Right lobe of liver (tissue), 6 donors: Measurements from ENCODE around the gene ZDHHC3. TPM values are rescaled to one million over a fixed set of nuclear protein-coding genes. Genes with fewer than 3 reads are reported as not detected.

Source experiments
- ATAC-seq, 4 donors: fragments of 200-7000 bp; cut with Tn5 transposase; one replicate each; pipeline ENCODE4 v1.9.1; 2020; ENCODE audit warnings: mild to moderate bottlenecking in 4 of 4, moderate library complexity in 4 of 4
- DNase-seq, 3 donors: peaks; one replicate each; pipeline ENCODE4 v3.0.0-alpha.2; 2020
- H3K27ac ChIP-seq, 3 donors: fragments of 200-600 bp; one replicate each; pipeline ENCODE4 v1.8.0; 2022
- H3K27me3 ChIP-seq, 2 donors: fragments of 200-600 bp; one replicate each; pipeline ENCODE4 v1.8.0; 2022
- H3K36me3 ChIP-seq, 4 donors: fragments of 200-600 bp; sonication (generic) in 1 of 4; one replicate each; pipeline versions ENCODE4 v1.5.1 to v1.8.0; 2017 to 2022; ENCODE audit warnings: control low read depth in 1 of 4
- H3K4me1 ChIP-seq, 4 donors: fragments of 200-600 bp; sonication (generic) in 1 of 4; one replicate each; pipeline versions ENCODE4 v1.5.1 to v1.8.0; 2017 to 2022; ENCODE audit warnings: control low read depth in 1 of 4
- H3K4me3 ChIP-seq, 3 donors: fragments of 200-600 bp; one replicate each; pipeline ENCODE4 v1.8.0; 2022
- H3K9me3 ChIP-seq, 4 donors: fragments of 200-600 bp; sonication (generic) in 1 of 4; one replicate each; pipeline versions ENCODE4 v1.5.1 to v1.8.0; 2017 to 2022; ENCODE audit warnings: control low read depth in 1 of 4
- POLR2A ChIP-seq: fragments of 450-650 bp; IDR thresholded peaks from one replicate; pipeline ENCODE4 v1.6.1; 2017; ENCODE audit warnings: antibody characterized with exemption, mild to moderate bottlenecking
- WGBS: methylation state at CpG from one replicate; pipeline ENCODE4 v1.1.6; 2018; ENCODE audit warnings: low coverage, low lambda C conversion rate; ENCODE audit not compliant: insufficient coverage; ENCODE audit errors: missing lambda C conversion rate; 5-methylcytosine and 5-hydroxymethylcytosine counted together
- intact Hi-C, 2 donors: fragments of 100-400 bp; cut with DNase I; formaldehyde crosslinking; loops; one replicate each; pipeline versions ENCODE4 v1.11.2 to v1.14.1; 2022
- total RNA-seq, 6 experiments: library from RNA; depleted of rRNA in 2 of 6; stranded (reverse); fragments of >200 nt in 2 of 6; fragmentation: NEBNext Ultra II Directional in 3 of 6; extraction: Animal tissue kit (Norgen Biotek cat#: 25700) in 3 of 6; gene quantifications; one replicate each; pipeline versions ENCODE4 v1.1.0 to v1.2.4, GENCODE V29; 2016 to 2023
- TF ChIP-seq, protein P1 (sequence below), 4 donors: fragments of 200-600 bp in 3 of 4; fragments of 450-650 bp in 1 of 4; IDR thresholded peaks; one replicate each; pipeline versions ENCODE4 v1.5.1 to v1.8.0; 2016 to 2022; ENCODE audit warnings: antibody characterized with exemption in 4 of 4, mild to moderate bottlenecking in 2 of 4
- donor health status: DM: no; HTN: yes; CAD: no.
- donor health status: DM: no; HTN: no; CAD: no.
- donor health status: DM: no; HTN: no; CAD: no.
- donor health status: DM: no; HTN: yes; CAD: no.
- donor health status: DM: no; HTN: yes; CAD: no.

ZDHHC3 gene
- total RNA-seq, 6 experiments from 2014 or later: 27.5 to 36.7 (median 32.0) TPM

DNA sequence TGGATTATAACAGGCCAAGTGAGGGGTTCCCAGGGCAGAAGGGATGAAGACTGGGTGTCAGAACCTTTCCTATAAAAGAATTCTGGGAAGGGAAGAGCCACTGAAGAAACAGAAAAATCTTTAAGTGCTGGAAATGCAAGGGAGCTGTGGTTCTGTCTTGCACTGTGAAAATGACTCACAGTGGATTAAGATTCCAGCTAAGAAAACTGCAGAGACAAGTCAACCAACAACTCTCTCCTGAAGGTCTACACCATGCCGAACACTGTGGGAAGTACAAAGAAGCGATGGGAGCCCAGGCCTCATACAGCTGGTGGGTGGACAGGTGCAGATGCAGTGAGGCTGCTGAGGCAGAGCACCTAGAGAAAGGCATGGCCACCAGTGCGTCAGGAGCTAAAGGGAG, 27.7 kb downstream of the ZDHHC3 start:
- 92% methylated on average over 2 of the region's 3 CpGs for WGBS
- Histone ChIP-seq H3K27me3 (no peaks in the 10 kb centered on the region), H3K9me3 (no peaks in the 10 kb centered on the region), H3K36me3 (peaks cover 0 to 4% (median 0%) of the 10 kb centered on the region in 4 donors), H3K4me3 (no peak overlapping the region), H3K4me1 (no peaks in the 10 kb centered on the region), H3K27ac (no peak overlapping the region)
- ATAC-seq (no peak), DNase-seq (no peak)
- TF ChIP-seq, protein P1, sequence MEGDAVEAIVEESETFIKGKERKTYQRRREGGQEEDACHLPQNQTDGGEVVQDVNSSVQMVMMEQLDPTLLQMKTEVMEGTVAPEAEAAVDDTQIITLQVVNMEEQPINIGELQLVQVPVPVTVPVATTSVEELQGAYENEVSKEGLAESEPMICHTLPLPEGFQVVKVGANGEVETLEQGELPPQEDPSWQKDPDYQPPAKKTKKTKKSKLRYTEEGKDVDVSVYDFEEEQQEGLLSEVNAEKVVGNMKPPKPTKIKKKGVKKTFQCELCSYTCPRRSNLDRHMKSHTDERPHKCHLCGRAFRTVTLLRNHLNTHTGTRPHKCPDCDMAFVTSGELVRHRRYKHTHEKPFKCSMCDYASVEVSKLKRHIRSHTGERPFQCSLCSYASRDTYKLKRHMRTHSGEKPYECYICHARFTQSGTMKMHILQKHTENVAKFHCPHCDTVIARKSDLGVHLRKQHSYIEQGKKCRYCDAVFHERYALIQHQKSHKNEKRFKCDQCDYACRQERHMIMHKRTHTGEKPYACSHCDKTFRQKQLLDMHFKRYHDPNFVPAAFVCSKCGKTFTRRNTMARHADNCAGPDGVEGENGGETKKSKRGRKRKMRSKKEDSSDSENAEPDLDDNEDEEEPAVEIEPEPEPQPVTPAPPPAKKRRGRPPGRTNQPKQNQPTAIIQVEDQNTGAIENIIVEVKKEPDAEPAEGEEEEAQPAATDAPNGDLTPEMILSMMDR (IDR thresholded peaks at IDR 0.05): no peak
- TF ChIP-seq POLR2A: no peak
- intact Hi-C loops: no loop called here

DNA sequence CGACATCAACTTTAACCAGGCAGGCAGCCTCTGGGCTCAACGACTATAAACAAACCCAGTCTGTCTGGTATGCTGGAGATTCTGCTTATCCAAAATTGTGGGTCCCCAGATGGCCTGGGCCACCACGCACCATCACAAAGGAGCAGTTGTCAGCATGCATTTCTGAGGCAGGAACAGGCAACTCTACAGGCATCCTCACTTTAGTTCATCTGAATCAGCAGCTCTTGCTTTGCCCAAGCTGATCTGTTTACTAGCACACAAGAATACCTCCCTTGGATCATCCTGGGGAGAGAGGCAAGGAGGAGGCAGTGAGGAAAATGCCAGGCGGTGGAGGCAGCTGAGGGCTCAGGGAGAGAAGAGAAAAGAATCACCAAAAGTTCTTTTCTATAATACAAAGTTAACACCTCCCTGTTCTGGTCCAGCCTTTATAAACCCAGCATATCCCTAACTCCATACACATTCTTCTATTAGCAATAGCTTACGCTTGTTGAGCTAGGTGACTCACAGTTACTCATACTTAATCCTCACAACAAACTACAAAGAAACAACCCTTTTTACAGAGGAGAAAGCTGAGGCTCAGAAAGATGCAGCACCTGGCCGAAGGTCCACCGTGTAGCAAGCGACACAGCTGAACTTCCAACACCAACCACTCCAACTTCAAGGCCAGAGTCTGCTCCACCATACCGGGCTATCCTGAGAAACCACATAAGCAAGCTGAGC, 33.6 kb downstream of the ZDHHC3 start:
- no peak for ATAC-seq
- WGBS: 91% methylated on average over 7 of the region's 9 CpGs
- TF ChIP-seq, protein P1 (IDR thresholded peaks at IDR 0.05): no peak
- no peak for TF ChIP-seq POLR2A

DNA sequence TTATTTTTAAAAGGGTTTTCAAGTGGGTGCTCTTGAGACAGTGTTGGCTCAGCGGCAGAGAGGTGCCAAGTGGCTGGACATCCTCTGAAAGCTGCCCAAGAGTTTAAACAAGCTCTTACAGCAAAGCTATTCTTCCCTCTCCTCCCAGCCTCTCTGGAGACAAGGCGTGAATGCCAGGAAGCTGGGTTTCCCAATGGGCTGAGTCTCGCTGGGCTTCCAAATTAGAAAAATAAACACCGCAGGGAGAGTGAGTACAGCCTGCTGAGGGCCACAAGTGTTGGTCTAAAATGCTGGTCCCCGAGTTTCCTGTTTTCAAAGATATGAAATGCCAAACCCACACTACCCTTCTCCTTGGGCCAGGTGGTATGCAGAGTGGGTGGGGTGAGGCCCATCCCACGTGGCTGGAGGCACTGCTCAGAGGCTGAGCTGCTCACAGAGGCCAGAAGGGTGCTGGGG, 36.4 kb downstream of the ZDHHC3 start:
- no peaks in the 10 kb centered on the region for H3K9me3 ChIP-seq
- 86% methylated on average over 1 of the region's 6 CpGs for WGBS
- no peak overlapping the region for H3K27ac ChIP-seq
- peaks cover 0 to 19% (median 0%) of the 10 kb centered on the region in 4 donors for H3K36me3 ChIP-seq
- no peak for TF ChIP-seq POLR2A
- TF ChIP-seq, protein P1 (IDR thresholded peaks at IDR 0.05): no peak
- no peaks in the 10 kb centered on the region for H3K27me3 ChIP-seq
- DNase-seq (no peak), ATAC-seq (no peak)
- no peaks in the 10 kb centered on the region for H3K4me1 ChIP-seq
- no peak overlapping the region for H3K4me3 ChIP-seq
- intact Hi-C loops: no loop called here

More for the DNA sequence above, 33.6 kb downstream of the ZDHHC3 start:
- no peaks in the 10 kb centered on the region for H3K4me1 ChIP-seq
- no peak overlapping the region for H3K27ac ChIP-seq
- H3K27me3 ChIP-seq: no peaks in the 10 kb centered on the region
- H3K9me3 ChIP-seq: no peaks in the 10 kb centered on the region
- H3K4me3 ChIP-seq: no peak overlapping the region
- intact Hi-C loops: no loop called here
- DNase-seq: no peak
- H3K36me3 ChIP-seq: peaks cover 0 to 19% (median 0%) of the 10 kb centered on the region in 4 donors

DNA sequence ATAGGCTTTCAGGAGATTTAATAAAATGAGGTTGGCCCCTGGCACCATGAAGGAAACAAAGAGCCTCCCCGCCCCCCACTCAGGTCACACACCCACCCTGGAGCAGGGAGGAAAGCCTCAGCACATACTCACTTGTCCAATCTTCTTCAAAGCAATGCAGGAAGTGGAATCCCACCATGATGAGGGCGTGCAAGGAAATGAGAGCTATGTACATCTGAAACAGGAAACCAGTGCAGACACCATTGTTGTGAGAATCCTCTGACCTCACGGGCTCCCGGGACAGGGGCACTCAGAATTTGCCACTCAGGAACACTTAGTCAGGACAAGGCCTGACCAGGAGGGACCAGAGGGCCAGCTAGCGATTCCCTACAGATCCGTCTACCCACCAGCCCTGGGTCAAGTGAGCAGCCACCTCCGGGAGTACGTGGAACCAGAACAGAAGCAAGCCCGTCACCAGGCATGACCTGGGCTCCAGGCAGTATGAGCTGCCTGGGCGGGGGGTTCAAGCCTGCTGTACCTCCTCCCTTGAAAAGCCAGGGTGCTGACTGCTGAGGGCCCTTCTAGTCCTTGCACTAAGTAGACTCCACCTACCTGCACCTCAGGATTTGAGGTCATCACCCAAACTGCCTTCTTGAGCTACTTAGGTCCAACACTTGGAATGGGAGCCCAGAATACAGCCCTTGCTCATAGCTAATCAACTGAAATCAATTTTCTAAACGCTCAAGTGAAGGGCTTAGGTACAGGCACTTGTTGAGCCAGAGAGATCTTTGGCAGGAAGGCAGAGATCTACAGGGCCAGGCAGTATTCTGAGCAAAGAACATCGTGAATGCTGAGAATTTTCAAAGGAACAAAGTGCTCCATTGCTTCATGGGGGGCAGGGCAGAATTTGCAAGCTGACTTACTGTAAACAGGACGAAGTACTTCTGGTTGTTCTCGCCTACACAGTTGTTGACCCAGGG, 42.7 kb downstream of the ZDHHC3 start:
- DNase-seq (no peak), ATAC-seq (no peak)
- no peak for TF ChIP-seq POLR2A
- TF ChIP-seq, protein P1 (IDR thresholded peaks at IDR 0.05): no peak
- WGBS: 74% methylated on average over 2 of the region's 14 CpGs
- Histone ChIP-seq H3K4me3 (no peak overlapping the region), H3K9me3 (no peaks in the 10 kb centered on the region), H3K27ac (no peak overlapping the region), H3K4me1 (no peaks in the 10 kb centered on the region), H3K27me3 (no peaks in the 10 kb centered on the region), H3K36me3 (peaks cover 0 to 13% (median under 1%) of the 10 kb centered on the region in 4 donors)
- intact Hi-C loops: no loop called here
